Stimulated activated CD8-positive, alpha-beta memory T cell treated with anti-CD3 and anti-CD28 coated beads, Interleukin-4, amount 100 ng/mL, for 24 hours (primary cell): ENCODE measurements around the gene P2RY12.

ENCODE experiments used
- DNase-seq: peaks from one replicate; pipeline ENCODE4 v3.0.0-alpha.2; 2020; ENCODE audit warnings: low read depth

Gene P2RY12

DNA sequence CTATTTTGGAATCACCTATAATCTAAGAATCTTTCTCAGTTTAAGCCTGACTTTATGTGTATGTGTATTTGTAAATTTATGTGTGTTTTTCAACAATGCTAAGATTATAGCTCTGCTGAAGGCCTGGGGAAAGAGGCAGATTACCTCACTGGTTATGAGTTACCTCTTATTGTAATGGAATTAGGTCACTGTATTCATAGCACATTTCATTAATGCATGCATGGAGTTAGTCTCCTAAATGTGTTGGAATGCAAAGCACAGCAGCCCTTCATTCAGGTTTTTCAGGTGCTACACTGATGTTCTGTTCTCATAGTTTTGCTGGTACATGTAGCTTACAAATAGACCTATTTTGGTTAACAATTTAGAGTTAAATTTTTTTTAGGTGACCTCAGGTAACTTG, 77.4 kb downstream of the P2RY12 start:
- no peak for DNase-seq

DNA sequence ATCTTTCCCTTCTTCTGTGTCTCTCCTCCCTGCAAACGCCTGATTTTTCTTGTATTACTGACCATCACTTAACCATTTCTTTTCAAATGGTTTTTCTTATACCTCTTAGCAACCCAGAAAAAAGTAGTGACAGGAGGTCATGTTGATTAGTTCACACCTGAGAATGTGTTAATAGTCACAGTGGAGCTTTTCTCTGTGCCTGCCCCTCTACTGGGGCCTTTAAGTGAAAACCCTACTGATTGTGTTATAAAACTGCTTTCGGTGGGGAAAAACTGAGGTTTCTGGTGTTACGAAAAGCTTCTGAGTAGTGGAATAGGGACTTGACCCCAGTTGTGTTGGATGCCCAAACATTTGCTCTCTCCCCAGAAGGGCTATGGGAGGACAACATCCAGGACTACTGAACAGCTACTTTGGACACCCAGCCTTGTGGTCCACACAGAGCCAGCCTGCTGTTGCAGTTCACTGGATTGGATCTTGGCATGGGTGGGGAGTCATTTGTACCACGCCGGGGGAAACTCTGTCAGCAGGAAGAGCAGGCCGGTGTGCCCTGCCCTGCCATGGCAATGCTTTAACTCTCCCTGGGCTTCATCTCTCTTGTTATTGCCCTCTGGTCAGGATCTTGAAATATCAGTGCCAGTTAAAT, 78.3 kb downstream of the P2RY12 start:
- no peak for DNase-seq

- DNase-seq, result no peak
These were observed 78.8 kb downstream of the P2RY12 start for GRCh38 chr3:151305775-151306151.

DNA sequence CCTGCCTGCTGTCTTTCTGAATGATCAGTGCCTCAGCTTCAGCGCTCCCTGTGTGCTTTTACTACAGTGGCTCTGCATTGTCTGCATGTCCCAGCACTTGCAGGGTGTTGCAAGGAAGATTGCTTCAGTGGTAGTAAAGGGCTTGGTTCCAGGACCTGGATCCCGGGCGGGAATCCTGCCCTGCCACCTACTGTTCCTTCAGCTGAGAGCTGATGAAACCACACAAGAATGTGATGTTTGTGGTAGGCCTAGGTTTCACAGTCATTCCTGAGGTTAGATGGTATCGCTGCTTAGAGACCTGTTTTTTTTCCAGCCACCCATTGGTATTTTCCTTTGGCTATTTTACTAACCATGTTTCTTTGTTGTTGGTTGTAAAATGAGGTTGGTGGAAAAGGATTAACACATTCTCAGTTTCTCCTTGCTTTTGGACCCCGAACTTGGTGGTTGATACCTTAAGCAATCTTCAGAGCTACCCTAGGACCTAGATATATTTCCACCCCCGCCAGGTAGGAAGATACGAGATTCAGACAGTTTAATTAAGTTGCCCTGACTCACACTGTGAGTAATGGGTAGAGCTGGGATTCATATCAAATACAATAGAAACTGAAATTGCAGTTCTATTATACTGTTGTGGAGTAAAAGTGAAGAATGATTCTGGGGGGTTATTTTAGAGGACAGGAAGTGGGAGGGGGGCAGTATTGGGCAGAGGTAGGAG, 79.3 kb downstream of the P2RY12 start:
- no peak for DNase-seq

- no peak for DNase-seq
These were observed 80.8 kb downstream of the P2RY12 start for GRCh38 chr3:151303751-151304150.

DNA sequence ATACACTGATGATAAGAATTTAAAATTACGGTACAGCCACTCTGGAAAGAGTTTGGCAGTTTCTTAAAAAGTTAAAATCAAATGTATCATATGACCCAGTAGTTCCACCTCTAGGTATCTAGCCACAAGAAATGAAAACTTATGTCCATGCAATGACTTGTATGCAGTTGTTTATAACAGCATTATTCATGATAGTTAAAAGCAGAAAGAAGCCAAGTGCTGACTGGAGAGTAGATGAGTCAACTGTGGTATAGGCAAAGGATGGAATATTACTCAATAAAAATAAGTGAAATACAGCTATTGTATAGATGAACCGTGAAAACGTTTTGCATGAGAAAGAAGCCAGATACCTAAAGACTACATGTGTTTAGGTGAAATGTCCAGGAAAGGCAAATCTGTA, 82.8 kb downstream of the P2RY12 start:
- DNase-seq, result no peak

- DNase-seq, result no peak
These were observed 84.0 kb downstream of the P2RY12 start for GRCh38 chr3:151300539-151300938.

DNA sequence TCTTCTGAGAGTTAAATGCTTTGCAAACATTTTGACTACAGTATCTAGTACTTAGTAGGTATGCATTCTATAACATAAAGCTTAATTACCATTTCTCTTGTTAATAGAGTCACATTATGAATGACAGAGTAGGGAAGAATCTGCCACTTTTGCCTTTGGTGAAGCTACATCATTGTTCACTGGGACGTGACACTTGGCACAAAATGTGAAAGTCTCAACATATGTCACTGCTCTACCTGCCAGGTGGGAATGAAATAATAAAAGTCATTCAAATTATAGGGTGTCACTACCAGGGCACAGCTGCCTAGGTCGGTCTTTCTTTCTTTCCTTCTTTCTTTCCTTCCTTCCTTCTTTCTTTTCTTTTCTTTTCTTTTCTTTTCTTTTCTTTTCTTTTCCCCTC, 85.5 kb downstream of the P2RY12 start:
- DNase-seq, result no peak

DNA sequence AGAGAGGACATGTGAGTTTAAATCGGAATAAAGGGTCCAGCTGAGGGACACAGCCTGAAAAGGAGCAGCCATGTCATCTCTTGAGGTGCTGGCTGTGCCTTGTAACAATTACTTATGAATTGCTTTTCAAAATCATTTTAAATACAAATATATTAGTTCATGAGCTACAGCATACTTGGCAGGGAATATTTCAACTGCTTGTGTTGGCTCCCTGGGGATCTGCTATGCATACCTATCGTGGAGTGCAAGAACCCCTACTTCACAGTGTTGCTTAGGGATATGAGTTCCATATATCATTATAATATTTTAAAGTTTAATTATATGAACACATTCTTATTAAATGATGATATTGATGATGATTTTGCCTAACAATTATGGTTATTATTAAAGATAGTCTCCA, 87.1 kb downstream of the P2RY12 start:
- no peak for DNase-seq

GRCh38 chr3:151296226-151296625, 88.3 kb downstream of the P2RY12 start:
- DNase-seq, result no peak

DNA sequence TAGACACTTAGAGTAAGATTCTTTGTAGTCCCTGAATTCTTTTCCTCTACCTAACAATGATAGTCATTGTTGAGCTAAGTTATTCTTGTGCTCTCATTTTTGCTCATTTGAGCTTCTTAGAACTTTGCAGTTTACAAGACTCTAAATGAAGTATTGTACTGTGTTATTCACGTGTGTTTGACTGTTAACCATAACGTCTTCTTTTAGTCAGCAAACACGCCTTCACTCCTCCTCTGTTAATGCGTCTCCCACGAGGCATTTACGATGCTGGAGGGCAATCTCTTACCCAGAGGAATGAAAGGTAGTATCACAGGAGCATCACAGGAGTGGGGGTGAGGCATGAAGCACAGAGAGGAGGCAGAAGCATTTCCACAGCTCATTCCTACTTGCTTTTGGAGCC, 91.4 kb downstream of the P2RY12 start:
- no peak for DNase-seq

GRCh38 chr3:151290673-151291072, 93.9 kb downstream of the P2RY12 start:
- no peak for DNase-seq

- no peak for DNase-seq
These were observed 95.1 kb downstream of the P2RY12 start for GRCh38 chr3:151289445-151289844.
